ENCODE data around the gene MTAP.

The MTAP gene

DNA sequence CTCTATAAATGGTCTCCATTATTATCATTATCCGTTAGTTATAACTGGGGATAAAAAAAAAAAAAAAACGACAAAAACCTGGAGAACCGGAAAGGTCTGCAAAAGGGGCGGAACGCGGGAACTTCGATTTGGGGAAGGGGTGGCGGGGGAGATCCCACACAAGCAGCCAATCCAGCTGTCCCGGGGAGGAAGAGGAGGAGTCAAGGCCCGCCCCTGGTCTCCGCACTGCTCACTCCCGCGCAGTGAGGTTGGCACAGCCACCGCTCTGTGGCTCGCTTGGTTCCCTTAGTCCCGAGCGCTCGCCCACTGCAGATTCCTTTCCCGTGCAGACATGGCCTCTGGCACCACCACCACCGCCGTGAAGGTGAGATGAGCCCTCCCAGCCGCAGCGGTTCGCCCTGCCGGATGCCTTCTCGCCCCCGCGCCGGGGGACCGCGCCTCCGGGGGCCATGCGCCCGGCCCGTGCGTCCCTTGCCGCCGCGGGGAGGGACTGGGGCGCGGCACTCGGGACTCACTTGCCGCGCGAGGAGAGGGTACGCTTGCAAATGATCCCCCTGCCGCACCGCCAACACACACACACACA is at the start of gene MTAP:
Gene MTAP (plus strand): TSS at position 219 of the 583 bp plus-strand sequence. CDS start 113 bp downstream, at position 332.
- peak; percentile 51 to 84 (median 64) for DNase-seq

DNA sequence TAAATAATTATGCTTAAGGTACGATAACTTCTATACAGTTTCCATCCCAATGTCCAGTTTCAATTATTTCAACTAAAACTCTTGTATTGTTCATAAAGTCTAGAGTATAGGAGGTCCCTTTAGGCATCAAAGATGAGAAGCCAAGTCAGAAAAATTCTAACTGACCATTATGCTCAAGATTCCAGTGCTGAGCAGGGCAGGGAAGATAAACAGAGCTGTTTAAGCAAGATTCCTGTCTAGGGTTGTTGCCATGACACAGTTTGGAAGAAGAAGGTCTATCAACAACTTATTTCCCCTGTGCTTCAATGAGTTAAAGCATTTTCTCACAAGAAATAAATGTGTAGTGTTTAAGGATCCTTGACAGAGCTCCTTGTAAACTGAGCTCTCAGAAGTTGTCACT is 48.9 kb upstream of the MTAP start:
- no peak for DNase-seq

DNA sequence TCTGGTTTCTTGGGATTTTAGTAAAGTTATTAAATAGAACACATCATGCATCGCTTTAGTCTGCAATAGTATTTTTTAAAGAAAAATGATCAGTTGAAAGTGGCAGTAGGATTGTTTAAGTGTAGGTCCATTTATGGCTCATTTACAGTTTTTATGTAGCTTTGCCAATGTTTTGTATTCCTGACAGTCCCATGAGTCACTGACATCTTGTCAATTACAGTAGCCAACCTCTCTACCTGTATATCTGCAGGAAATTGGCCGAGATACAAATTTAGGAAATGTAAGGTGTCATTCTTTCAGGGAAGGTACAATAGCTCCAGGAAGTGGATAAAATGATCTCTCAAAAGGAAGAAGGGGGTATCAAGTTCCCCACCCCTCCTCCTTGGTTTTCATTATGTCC is 47.7 kb upstream of the MTAP start:
- no peak for DNase-seq

DNA sequence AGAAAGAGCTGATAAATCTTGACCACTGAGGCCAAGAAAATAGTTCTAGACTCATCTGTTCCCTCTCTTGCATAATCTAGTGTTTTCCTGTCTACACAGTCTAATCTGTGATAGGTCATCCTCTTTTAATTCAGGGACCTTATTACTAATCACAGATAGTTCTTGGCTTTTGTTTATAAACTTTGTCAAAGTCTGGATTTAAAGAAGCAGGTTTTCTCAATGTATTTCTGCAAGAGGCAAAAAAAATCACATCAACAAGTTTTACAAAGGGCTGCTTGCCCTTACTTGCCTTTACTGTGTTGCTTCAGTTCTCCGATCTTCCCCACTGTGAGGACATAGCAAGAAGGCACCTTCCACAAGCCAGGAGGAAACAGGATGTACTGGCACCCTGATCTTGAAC is 43.9 kb upstream of the MTAP start:
- no peak for DNase-seq

DNA sequence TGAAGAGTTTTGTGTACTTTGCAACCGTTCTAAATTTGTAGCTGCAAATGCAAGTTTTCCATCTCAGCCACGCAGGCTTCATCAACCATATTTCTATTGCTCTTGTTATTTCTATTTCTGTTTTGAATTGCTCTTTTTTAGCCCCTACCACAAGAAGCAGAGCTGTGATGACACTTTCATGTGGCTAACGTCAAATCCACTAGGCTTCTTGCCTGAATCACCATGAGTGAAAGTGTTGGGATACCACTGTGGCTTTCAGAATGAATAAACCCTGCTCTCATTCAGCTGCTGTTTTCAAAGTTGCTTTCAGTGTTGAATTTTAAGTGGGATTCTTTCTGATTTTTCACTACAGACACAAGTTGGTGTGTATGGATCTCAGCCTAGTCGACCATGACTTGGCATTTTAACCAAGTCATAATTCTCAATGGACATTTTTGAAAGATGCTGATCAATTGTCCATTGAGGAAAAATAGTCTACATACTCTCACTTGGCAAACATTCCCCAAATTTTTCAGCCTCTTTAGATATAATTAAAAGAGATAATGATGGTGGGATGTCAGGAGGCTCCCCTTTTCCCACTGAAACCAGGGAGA is 41.0 kb upstream of the MTAP start:
- DNase-seq = no peak

DNA sequence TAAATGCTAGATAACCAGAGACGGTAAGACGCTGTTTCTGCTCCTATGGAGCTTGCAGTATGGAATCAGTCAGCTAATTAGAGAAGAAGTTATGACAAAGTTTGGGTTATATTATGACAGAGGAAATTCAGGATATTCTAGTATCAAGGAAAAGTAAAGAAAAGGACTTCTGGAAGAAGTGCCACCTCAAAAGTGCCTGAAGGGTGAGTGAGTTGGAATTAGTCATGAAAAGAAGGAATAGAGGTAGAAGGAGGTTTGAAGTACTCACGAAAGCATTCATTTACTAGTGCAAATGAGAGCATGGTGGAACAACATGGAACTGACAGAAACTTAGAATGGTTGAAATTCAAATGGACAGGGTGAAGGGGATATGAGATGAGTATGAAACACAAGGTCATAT is 40.4 kb upstream of the MTAP start:
- no peak for DNase-seq

DNA sequence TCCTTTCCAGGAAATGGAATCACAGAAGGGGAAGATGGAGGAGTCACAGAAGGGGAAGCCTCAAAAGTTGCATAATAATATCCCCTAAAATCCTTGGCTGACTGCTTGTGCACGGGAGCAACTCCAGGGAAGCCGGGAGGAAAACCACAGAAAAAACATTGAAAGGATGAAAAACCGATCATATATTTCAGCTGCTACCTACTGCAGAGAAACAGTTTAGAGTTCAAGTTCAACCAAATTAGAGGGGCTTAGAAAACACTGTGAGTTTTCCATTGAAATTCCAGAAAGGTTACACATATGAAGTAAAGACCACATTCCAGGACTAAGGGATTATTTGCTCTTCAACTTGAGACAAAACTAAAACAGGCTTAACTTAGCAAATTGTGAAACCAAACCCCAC is 37.6 kb upstream of the MTAP start:
- DNase-seq = no peak

DNA sequence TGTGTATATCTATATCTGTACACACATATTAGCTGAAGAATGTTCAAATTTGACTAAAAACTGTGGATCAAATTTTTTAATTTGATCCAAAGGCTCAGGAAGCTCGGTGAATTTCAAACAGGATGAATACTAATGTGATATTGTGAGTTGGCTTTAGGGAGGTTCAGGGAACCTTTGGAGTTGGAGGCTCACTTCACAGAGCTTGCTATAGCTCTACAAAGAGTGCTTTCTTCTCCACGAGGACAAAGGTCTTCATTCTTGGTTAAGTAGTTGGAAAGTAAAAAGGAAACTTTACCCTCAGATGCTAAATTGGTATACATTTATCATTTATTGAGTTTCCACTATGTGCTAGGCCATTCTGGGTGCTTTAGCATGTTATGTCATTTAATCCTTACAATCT is 36.3 kb upstream of the MTAP start:
- DNase-seq = no peak

DNA sequence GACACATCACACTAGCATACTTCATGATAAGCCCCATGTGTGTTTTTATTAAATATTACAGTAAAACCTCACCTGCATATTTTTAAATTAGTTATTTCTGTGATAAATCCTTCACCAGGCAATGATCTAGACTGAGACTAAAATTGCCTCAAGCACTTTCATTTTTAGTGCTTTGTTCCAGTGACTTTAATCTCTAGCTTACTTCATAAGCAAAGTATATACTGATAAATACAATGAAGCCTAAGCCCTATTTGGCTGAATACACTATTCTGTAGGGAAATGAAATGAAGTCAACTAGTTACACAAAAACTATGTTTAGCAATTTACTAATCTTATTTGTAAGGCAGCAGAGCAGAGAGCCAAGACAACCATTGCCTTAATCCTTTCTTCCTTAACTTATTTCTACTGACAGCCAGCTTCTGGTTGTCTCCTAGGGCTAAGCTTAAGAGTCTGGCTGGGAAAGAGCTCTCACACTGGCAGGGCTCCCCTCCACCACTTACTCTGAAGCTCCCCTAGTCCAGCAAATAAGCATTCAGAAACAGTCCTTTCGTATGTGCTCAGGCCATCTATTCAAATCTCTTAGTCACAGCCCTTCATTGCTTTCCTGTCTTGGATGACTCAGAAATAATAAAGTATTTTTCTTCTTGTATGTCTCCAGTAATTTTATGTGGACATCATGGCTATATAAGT is 31.4 kb upstream of the MTAP start:
- DNase-seq = no peak

DNA sequence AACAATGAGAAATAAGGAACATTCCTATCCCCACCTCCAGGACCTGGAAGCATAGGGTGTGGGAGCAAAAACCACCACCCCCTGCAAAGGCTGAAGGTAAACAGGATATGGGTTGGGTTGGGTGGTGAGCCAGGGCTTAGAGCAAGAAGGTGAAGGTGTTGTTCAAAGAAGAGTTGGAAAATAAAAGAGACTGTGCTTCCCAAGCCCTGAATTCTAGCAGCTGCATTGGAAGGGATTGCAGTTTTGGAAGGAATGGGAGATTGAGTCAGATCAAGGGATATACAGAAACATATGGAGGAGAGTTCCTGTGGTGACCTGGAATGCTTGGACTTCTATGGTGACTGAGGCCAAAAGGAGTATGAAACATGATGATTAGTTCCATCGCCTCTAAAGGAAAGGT is 24.7 kb upstream of the MTAP start:
- peak in 1 of 6 experiments; percentile 15 for DNase-seq

DNA sequence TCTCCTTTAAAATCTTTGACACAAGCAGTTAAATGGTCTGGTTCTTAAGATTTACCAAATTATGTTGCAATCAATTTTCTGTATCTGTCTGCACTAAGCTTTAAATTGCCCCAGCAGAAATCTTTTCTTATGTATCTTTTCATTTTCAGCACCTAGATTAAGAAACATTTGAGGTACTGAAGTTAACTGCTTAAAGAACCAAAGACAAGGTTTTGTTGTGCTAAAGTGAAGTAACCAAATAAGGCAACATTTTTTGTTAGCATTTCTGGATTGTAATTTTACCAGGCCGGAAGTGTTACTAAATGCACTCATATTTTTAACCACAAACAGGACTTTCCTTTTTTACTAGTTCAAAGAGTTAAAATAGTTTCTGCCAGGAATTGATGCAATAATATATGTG is 24.1 kb upstream of the MTAP start:
- no peak for DNase-seq

DNA sequence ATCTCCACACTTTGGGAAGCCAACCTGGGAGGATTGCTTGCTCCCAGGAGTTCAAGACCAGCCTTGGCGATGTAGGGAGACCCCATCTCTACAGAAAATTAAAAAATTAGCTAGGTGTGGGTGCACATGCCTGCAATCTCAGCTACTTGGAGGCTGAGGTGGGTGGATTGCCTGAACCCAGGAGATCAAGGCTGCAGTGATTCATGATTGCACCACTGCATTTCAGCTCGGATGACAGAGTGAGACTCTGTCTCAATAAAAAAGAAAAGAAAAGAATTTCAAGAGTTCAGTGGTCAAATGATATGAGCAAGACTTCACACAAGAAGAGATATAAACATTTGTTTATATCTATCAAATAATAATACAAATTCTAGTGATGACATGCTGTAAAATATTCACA is 23.0 kb upstream of the MTAP start:
- DNase-seq = no peak

DNA sequence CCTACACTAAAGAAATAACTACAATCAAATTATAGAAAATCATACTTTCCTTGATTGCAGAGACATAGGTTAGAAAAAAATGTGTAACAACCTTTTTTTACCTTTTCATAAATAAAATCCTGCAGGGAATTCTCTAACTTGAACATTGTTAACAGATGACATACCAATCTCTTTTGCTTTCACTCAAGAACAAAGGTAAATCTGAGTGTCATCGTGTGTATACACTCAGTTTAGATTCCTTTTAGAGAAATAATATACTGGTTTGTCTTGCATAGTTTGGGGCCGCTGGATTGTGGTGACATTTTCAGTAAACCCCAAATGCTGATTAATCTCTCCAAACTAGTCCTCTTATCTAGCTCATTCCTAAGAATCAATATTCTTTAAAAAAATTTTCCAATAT is 20.8 kb upstream of the MTAP start:
- no peak for DNase-seq

DNA sequence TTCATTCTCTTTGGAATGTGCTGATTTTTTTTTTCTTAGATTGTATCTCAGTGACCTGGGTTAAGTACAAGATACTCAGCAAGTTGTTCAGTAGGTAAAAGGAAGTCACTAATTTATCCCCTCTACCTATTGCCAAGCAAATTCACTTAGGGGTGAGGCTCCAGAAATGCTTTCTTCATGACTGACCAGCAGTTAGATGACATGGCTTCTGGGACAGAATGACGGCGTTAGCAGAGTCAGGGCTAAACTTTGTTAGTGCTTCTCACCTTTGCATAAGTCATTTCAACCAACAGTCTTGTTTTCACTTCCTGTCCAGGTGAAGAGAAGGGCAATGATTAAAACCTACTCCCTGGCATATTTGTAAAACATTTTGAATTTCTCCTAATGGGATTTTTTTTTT is 20.2 kb upstream of the MTAP start:
- DNase-seq = no peak

DNA sequence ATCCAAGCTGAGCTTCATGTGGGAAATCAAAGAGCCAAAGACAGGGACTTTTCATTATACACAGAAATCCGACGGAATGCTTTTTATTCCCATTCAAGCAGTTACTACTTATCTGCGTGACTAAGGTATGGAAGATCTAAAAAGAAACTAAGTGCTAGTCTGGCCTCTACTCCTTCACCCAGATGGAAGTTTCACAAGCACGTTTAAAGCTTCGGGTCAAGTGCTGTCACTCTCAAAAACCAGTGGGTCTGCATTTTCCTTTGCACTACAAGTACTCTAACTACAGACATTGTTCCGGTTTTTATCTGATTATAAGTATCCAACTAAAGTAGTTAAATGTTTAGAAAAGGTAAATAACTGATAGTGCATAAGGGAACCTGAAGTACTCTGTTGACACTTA is 13.7 kb upstream of the MTAP start:
- no peak for DNase-seq

DNA sequence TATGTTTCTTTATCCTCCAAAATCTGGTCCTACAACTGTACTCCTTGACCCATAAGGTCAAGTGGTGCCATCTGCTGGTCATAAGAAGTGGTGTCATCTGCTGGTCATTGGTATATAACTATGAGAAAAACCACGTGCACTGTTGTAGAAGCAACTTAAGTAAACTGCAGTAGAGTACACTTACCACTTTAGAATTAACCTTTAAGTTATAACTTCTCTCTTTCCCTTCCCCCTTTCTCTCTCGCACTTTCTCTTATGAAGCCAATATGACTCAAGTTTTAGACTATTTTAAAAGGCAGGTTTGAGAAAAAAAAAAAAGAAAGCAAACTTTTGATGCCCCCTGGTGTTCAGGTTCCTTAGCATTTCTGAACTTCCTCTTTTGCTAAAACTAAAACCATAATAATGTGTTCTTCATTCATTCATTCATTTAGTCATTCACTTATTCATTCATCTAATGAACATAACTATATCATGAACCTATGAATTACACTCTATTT is 12.8 kb upstream of the MTAP start:
- DNase-seq = peak in 5 of 6 experiments; percentile 31 to 88 (median 60)

DNA sequence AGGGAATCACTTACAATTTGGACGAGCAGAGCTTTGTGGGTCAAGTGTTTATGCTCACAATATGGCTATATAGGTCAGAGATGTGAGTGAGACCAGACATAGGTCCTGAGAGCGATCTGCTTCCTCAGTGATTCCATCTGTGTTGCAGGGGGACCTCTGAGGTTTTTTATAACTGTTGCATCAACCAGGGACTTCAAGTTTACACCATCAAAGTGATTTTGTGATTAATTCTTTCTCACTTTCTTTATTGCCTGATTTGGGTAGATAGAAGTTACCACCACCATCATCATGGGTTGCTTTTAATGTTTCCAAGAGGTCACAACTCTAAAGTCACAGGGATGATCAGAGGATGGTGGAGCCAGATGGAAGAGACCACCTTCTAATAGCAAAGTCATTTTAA is 7.0 kb upstream of the MTAP start:
- no peak for DNase-seq

DNA sequence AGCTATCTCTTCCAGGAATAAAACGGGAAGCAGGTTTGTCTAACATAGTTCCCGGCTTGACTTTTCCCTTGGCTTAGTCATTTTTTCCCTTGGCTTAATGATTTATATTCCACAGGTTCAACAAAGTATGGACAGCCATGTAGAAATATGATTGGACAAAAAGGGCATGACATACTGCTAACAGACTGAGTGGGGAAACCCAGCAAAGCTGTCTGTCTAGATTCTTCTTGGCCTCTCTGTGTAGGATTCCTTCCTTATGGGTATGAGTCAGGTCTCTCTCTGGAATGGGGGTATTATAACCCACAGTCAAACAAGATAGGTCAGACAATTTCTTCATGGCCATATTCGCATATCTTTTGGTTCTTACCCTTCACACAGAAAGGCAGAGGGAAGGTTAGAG is 5.7 kb upstream of the MTAP start:
- no peak for DNase-seq

DNA sequence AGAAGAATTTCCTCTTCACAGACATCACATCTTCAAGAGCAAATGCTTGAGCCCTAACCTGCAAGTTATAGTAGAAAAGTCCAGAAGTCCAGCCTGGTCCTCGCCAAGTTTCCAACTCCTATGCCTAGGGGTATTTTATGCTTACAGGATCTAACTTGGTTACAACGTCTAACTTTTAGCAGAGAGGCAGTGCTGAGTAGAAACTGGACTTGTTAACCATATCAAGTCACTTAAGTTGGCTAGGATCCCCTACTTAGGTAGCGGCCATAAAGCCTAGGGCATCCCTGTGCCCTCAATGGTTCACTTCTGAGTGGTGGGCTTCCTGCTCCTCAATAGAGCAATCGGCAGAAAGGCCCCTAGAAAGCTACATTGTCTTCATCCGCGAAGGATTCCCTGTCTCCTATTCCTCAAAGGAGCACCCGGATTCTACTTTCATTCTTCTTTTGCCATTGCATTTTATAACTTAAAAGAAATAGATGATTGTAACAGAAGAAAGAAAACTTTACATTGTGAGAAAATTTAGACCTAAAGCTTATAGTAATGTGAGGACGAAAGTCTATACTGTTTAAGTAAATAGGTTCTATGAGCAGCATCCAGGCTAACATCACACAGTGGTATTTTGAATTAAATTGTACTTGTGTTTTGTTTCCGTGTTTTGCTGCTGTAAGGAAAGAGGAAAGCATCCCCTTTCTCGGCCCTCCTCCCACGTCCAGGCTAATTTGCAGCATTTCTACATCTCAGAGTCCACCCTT is 1.3 kb upstream of the MTAP start:
- no peak for DNase-seq

DNA sequence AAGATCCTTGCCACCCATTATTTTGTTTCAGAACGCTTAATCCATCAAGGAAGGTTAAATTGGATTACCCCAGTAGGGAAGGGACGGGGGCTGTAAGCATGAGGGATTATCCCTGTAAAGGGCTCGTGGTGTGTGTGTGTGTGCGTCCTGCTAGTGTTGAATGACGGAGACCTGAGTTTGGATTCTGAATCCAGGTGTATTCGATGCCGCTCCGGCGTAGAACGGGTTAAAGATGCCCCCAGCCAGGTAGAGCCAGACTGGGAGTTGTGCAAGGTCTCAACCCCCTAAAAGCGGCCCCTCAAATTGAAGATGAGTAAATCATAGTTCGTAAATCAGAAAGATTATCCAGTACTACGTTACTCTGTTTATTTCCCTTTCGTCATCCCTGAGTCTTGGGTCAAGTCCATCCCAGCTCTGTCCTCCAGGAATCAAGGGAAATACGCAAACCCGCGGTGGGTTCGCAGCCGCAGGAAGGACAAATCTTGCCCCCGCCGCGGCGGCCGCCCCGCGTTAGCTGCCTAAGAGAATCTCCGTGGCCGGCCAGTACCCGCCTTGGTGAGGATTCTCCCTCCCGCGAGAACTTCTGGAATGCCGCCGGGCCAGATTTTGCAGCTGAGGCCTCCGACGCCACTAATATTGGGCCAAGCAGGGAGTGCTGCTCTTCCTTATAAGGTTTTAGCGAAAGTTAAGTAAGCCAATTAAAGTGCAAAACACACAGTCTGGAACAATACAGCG is 586 bp upstream of the MTAP start:
- peak in 3 of 6 experiments; percentile 15 to 61 (median 21) for DNase-seq

DNA sequence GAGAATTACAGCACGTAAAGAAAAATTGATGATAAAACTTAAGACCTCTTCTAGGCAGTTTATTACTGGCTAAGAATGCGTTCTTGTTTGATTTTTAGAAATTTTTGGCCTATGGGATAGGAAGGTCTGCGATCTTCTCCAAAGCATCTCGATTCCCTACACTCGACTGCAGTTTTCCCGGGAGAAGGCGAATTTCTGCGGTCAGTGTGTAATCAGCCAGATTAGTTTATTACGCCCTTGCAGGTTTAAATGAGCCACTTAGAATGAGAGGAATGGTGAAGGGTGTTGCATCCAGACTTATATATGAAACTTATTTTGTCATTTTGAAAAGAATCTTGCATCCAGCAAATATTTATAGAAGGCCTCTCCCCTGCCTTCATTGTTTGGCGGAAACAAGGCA is 1.2 kb downstream of the MTAP start:
- DNase-seq = no peak

DNA sequence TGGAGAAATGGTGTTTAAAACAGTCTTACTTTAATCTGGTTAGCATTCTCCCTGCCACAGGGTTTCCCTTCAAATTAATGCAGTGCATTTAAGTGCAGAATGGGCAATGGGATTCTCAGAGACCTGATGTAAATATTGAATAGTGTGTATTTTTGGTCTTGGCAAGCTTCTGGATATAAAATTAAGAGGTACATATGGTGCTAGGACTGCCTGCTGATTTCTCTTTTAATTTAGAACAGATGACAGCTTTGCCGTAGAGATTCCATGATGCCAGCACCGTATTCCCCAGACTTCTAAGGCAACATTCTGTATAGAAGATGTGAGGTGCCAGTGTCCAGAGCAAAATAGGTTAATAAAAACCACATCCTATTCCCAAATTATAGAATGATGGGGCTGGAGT is 1.9 kb downstream of the MTAP start:
- DNase-seq = no peak

DNA sequence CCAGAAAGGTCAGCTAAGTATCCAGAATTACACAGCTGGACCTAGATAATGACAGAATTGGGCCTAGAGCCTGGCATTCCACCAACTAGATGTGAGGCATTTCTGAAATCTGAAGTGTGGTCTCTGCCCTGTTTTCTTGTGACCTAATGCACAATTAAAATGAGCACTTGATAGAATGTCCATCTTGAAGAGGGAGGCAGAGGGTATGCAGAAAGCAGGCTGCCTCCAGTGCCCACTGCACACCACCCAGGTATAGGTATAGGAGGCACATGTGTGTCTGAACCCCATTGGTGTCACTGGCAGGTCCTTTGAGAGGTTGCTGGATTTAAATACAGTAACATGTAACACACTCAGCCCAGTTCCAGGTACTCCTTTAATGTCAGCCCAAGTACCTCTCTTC is 2.4 kb downstream of the MTAP start:
- DNase-seq = no peak
